HepG2 (cell line): ENCODE measurements around the gene MCRIP2. TPM values are rescaled to one million over a fixed set of nuclear protein-coding genes. Genes with fewer than 3 reads are reported as not detected.

ENCODE experiments used
- BCL3 ChIP-seq: sonication (generic); formaldehyde crosslinking; IDR thresholded peaks from 2 replicates; pipeline ENCODE4 v1.5.1; 2020; ENCODE audit warnings: mild to moderate bottlenecking, missing genetic modification reagents, moderate library complexity
- DRAP1 ChIP-seq: IDR thresholded peaks from 2 replicates; pipeline ENCODE4 v1.6.1; 2016; ENCODE audit warnings: missing genetic modification reagents, missing compliant biosample characterization
- MTERF4 ChIP-seq: sonication (generic); formaldehyde crosslinking; IDR thresholded peaks from 2 replicates; pipeline ENCODE4 v1.8.0; 2023; ENCODE audit warnings: mild to moderate bottlenecking, missing genetic modification reagents
- RXRB ChIP-seq: IDR thresholded peaks from 2 replicates; pipeline ENCODE4 v1.6.1; 2016; ENCODE audit warnings: borderline replicate concordance, missing genetic modification reagents, missing compliant biosample characterization
- SP4 ChIP-seq: sonication (generic); formaldehyde crosslinking; IDR thresholded peaks from 2 replicates; pipeline ENCODE4 v1.8.1; 2023; ENCODE audit warnings: mild to moderate bottlenecking, missing genetic modification reagents
- SRSF9 ChIP-seq: fragments of 200-400 bp; formaldehyde crosslinking; IDR thresholded peaks from 2 replicates; pipeline ENCODE4 v1.6.1; 2018; ENCODE audit warnings: borderline replicate concordance, mild to moderate bottlenecking, low read depth, low read length; ENCODE audit not compliant: insufficient read depth, poor library complexity, severe bottlenecking
- YEATS4 ChIP-seq: sonication (generic); formaldehyde crosslinking; IDR thresholded peaks from 2 replicates; pipeline ENCODE4 v1.4.0; 2020; ENCODE audit warnings: missing genetic modification reagents, borderline replicate concordance
- ZNF280D ChIP-seq: sonication (generic); formaldehyde crosslinking; IDR thresholded peaks from 2 replicates; pipeline ENCODE4 v1.5.1; 2020; ENCODE audit warnings: mild to moderate bottlenecking, missing genetic modification reagents
- ZNF512 ChIP-seq: sonication (generic); formaldehyde crosslinking; IDR thresholded peaks from 2 replicates; pipeline ENCODE4 v1.4.0; 2020; ENCODE audit warnings: mild to moderate bottlenecking, missing genetic modification reagents
- ZNF576 ChIP-seq: sonication (generic); formaldehyde crosslinking; IDR thresholded peaks from 2 replicates; pipeline ENCODE4 v1.4.0; 2020; ENCODE audit warnings: mild to moderate bottlenecking, missing genetic modification reagents
- ZNF784 ChIP-seq: sonication (generic); formaldehyde crosslinking; IDR thresholded peaks from 2 replicates; pipeline ENCODE4 v1.5.1; 2020; ENCODE audit warnings: missing genetic modification reagents, mild to moderate bottlenecking, borderline replicate concordance
- ZNF790 ChIP-seq: sonication (generic); formaldehyde crosslinking; IDR thresholded peaks from 2 replicates; pipeline ENCODE4 v1.8.0; 2022; ENCODE audit warnings: missing genetic modification reagents, mild to moderate bottlenecking, borderline replicate concordance
- polyA plus RNA-seq, 8 experiments: library from polyadenylated mRNA; depleted of rRNA in 3 of 8; stranded (reverse) in 7 of 8; unstranded in 1 of 8; fragments of >200 nt; fragmentation: Illumina TruSeq in 4 of 8; extraction: Trizol in 4 of 8; gene quantifications; 2 replicates each; pipeline versions ENCODE4 v1.2.1 to v1.2.3, GENCODE V29; 2011 to 2016; ENCODE audit warnings: low read depth in 4 of 8, missing spikeins in 1 of 8, mixed read lengths in 1 of 8; ENCODE audit not compliant: insufficient read depth in 1 of 8
- total RNA-seq, 5 experiments: library from RNA; depleted of rRNA; stranded (reverse); fragments of >200 nt; fragmentation: Illumina TruSeq; extraction: Trizol; gene quantifications; 2 replicates each; pipeline ENCODE4 v1.2.3, GENCODE V29; 2016; ENCODE audit warnings: low read depth in 1 of 5

Gene MCRIP2
- total and polyA plus RNA-seq, 2 of the 13 experiments (the other 11 are each of a cell fraction or from before 2014, with no cell fraction given) = 39.6 to 76.7 TPM

- TF ChIP-seq BCL3 = peak; percentile 39; the same call in 1 of the 2 replicates
- TF ChIP-seq SP4 = peak; percentile 82
- TF ChIP-seq ZNF790 = 0 out of 2 replicates have a peak, but pooled peaks have one; percentile 32
- no peak for TF ChIP-seq ZNF576 (CRISPR knock-in tag)
- TF ChIP-seq SRSF9 = no peak
- TF ChIP-seq ZNF512 (CRISPR knock-in tag) = 0 out of 2 replicates have a peak, but pooled peaks have one; percentile 12
- TF ChIP-seq RXRB (CRISPR knock-in tag) = peak; percentile 24; the same call in 1 of the 2 replicates
- peak; percentile 80 for TF ChIP-seq DRAP1 (CRISPR knock-in tag)
- TF ChIP-seq YEATS4 (CRISPR knock-in tag) = peak; percentile 70
- TF ChIP-seq ZNF784 = peak; percentile 64; the same call in 1 of the 2 replicates
- TF ChIP-seq ZNF280D (CRISPR knock-in tag) = peak; percentile 58; the same call in 1 of the 2 replicates
- no peak; the same call in 1 of the 2 replicates for TF ChIP-seq MTERF4 (CRISPR knock-in tag)
Observed at GRCh38 chr16:678858-679813, 37.5 kb downstream of the MCRIP2 start (continued).
